ENCODE data around the gene TMEM184A. TPM values are rescaled to one million over a fixed set of nuclear protein-coding genes. Genes with fewer than 3 reads are reported as not detected.

TMEM184A gene
- total and polyA plus RNA-seq, 2 of the 4 experiments (the other 2 are of a cell fraction), result 0.36 to 1.9 TPM

DNA sequence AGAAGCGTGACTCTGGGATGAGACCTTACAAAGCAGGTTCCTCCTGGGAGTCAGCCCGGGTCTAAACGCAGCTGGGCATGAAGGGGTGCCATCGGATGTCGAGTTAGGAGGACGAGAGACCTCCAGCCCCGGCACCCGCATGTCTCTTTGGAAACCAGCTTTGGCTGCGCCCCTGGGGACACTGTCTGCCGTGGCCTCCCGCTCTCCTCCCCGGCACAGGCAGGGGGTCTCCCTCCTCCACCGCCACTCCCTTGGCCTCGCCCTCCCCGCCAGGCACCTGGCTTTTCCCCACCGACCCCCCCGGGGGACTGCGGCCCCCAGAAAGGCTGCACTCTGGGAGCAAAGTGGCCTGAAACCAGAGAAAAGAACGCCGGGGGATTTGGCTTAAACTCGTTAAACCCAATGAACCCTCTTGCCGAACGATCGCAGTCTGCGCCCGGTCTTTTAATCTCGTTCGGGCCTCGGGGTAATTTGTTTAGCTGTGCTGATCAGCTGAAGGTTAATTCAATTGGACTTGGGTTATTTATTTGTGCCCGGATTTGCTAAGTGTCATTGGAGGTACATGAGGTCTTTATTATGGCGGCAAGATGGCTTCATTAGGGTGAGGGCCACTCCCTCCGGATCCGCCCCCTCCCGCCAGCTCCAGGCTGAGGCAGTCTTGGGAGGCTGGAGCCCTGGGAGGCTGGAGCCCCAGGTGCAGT, 30.3 kb upstream of the TMEM184A start:
- H4K91ac ChIP-seq (ENCODE audit: insufficient read depth, low read depth, low read length), result no peak overlapping the region
- H3K4me2 ChIP-seq (ENCODE audit: low read depth, low read length), result no peak overlapping the region
- H3K27ac ChIP-seq (ENCODE audit: insufficient read depth, low read length), result no peak overlapping the region
- intact Hi-C loops (cut with micrococcal nuclease), result no loop called here
- CTCF ChIA-PET, result no interaction called here
- no peak overlapping the region for H2BK15ac ChIP-seq (ENCODE audit: low read depth, low read length)
- H3K4me3 ChIP-seq (ENCODE audit: insufficient read depth, low read depth, low read length), result no peak overlapping the region
- no peaks in the 10 kb centered on the region for H3K9me1 ChIP-seq (ENCODE audit: insufficient read depth, low read length)
- H3K18ac ChIP-seq (ENCODE audit: low read depth, low read length), result no peak overlapping the region
- no peak overlapping the region for H4K5ac ChIP-seq (ENCODE audit: low read depth, low read length)
- no peak for TF ChIP-seq CHD1 (IDR thresholded peaks at IDR 0.05; ENCODE audit: low read depth, low read length)
- TF ChIP-seq, protein P1, sequence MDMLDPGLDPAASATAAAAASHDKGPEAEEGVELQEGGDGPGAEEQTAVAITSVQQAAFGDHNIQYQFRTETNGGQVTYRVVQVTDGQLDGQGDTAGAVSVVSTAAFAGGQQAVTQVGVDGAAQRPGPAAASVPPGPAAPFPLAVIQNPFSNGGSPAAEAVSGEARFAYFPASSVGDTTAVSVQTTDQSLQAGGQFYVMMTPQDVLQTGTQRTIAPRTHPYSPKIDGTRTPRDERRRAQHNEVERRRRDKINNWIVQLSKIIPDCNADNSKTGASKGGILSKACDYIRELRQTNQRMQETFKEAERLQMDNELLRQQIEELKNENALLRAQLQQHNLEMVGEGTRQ (IDR thresholded peaks at IDR 0.05; ENCODE audit: low read depth, low read length), result no peak
- TF ChIP-seq BHLHE40 (IDR thresholded peaks at IDR 0.05; ENCODE audit: low read depth, low read length), result no peak
- no peak for TF ChIP-seq POLR2A (IDR thresholded peaks at IDR 0.05; ENCODE audit: low read depth, low read length)
- TF ChIP-seq RCOR1 (IDR thresholded peaks at IDR 0.05; ENCODE audit: insufficient replicate concordance, low read length), result no peak
- TF ChIP-seq RAD21 (IDR thresholded peaks at IDR 0.05; ENCODE audit: low read length), result no peak
- no peak overlapping the region for H2BK5ac ChIP-seq (ENCODE audit: low read depth, low read length, poor library complexity, severe bottlenecking)
- dilution Hi-C loops (cut with HindIII; ENCODE audit: low sequenced_read_pairs, unreplicated experiment), result no loop called here
- H2AFZ ChIP-seq (replicated peaks; ENCODE audit: low read length, poor library complexity), result no peak overlapping the region
- WGBS, 2 experiments (ENCODE audit: extremely low coverage in 2 of 2, insufficient read length in 1 of 2), result 90% methylated on average over 11 of the region's 34 CpGs; no CpG with 5 or more reads in 1 of the 2 experiments
- H2AK5ac ChIP-seq (ENCODE audit: low read depth, low read length), result no peak overlapping the region
- no peaks in the 10 kb centered on the region for H3K79me1 ChIP-seq (ENCODE audit: low read depth in 1 of 2, low read length in 2 of 2)
- no peaks in the 10 kb centered on the region for H3K4me1 ChIP-seq (ENCODE audit: control insufficient read depth, insufficient read depth, low read length)
- H2BK120ac ChIP-seq (ENCODE audit: low read depth, low read length), result no peak overlapping the region
- H3K36me3 ChIP-seq (ENCODE audit: control insufficient read depth, insufficient read depth, low read length), result no peaks in the 10 kb centered on the region
- H4K8ac ChIP-seq (ENCODE audit: low read depth in 2 of 2, low read length in 2 of 2), result no peak overlapping the region
- no peak overlapping the region for H3K56ac ChIP-seq (ENCODE audit: extremely low read depth, insufficient read depth, low read length)
- no peaks in the 10 kb centered on the region; the same call in 1 of the 2 replicates for H4K20me1 ChIP-seq (ENCODE audit: insufficient read depth, low read length)
- H3K27me3 ChIP-seq (ENCODE audit: control insufficient read depth, insufficient read depth, low read length), result peaks cover 27% of the 10 kb centered on the region
- no TSS peak for BruUV-seq (replicated peaks)
- H3K14ac ChIP-seq (replicated peaks; ENCODE audit: low read depth, low read length), result no peak overlapping the region
- POLR2A ChIA-PET (ENCODE audit: unreplicated experiment), result no interaction called here
- no peak overlapping the region for H3K23ac ChIP-seq (ENCODE audit: low read depth, low read length)
- ATAC-seq (ENCODE audit: low read depth) (no peak), DNase-seq (no peak)
- H3K9ac ChIP-seq (ENCODE audit: low read depth, low read length), result no peak overlapping the region
- in situ Hi-C loops (cut with MboI; ENCODE audit: low sequenced_read_pairs), result loop anchor here (10.0 kb wide), 1 partner anchor 759 kb away; no protein-coding TSS in a partner anchor
- H2BK20ac ChIP-seq (ENCODE audit: low read depth, low read length), result no peak overlapping the region
- no peak overlapping the region for H2AK9ac ChIP-seq (replicated peaks; ENCODE audit: low read depth, low read length, poor library complexity)
- H3K4ac ChIP-seq (ENCODE audit: low read depth, low read length), result no peak overlapping the region
- H3K9me3 ChIP-seq (ENCODE audit: control insufficient read depth, insufficient read depth, low read length), result peaks cover 13% of the 10 kb centered on the region
